CD4-positive, alpha-beta T cell treated with Interferon alpha-2 for 1 hour (primary cell): ENCODE results near the gene ZSCAN32.

ENCODE experiments used
- DNase-seq, 2 donors: peaks; one replicate each; pipeline ENCODE4 v3.0.0-alpha.2; 2020 to 2022

Gene ZSCAN32

DNA sequence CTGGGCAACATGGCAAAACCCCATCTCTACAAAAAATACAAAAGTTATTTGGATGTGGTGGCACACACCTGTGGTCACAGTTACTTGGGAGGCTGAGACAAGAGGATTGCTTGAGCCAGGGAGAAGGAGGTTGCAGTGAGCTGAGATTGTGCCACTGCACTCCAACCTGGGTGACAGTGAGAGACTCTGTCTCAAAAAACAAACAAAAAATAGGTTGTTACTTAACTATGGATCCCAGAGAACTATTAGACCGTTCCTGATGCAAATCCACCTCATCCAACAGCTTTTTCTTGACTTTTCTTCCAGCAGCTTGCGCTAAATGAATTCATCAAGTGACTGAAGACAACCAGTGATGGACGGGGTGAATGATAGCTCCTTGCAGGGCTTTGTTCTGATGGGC, 45.2 kb downstream of the ZSCAN32 start, which contains the start of gene OR2C1:
Gene OR2C1, plus strand, starts transcription at position 301 of the 400 bp plus-strand sequence. Its CDS starts 52 bp downstream, at position 353.
- DNase-seq = no peak

GRCh38 chr16:3349175-3349574, 51.6 kb downstream of the ZSCAN32 start:
- no peak for DNase-seq

GRCh38 chr16:3348547-3349167, 52.1 kb downstream of the ZSCAN32 start:
- no peak for DNase-seq

GRCh38 chr16:3347586-3347985, 53.2 kb downstream of the ZSCAN32 start:
- no peak for DNase-seq

- no peak for DNase-seq
Measured at GRCh38 chr16:3346041-3346440, 54.8 kb downstream of the ZSCAN32 start.
